Osteoblast (primary cell): ENCODE results near the gene ADAP1. TPM values are rescaled to one million over a fixed set of nuclear protein-coding genes. Genes with fewer than 3 reads are reported as not detected.
"Not testable (repeated sequence)": the region's sequence is repeated elsewhere in the genome, so short reads cannot be mapped to it uniquely, and the experiment has no call there.

Experiments used
- DNase-seq: peaks from one replicate; pipeline ENCODE4 v3.0.0; 2011; ENCODE audit warnings: low spot score, mixed read lengths; ENCODE audit not compliant: insufficient read length; ENCODE audit errors: missing footprints
- H2AFZ ChIP-seq: 2 replicates; pipeline ENCODE4 v1.6.0; 2011; ENCODE audit warnings: mild to moderate bottlenecking, low read length
- H3K27ac ChIP-seq: 2 replicates; pipeline ENCODE4 v1.5.1; 2011; ENCODE audit warnings: mild to moderate bottlenecking, low read depth, low read length, moderate library complexity
- H3K27me3 ChIP-seq: 2 replicates; pipeline ENCODE4 v1.6.0; 2012; ENCODE audit warnings: mild to moderate bottlenecking, control low read depth, inconsistent platforms, low read length, moderate library complexity; ENCODE audit not compliant: insufficient read depth
- H3K36me3 ChIP-seq: 2 replicates; pipeline ENCODE4 v1.5.1; 2011; ENCODE audit warnings: mild to moderate bottlenecking, low read length, control low read depth, moderate library complexity; ENCODE audit not compliant: insufficient read depth
- H3K4me1 ChIP-seq: 2 replicates; pipeline ENCODE4 v1.5.1; 2011; ENCODE audit warnings: mild to moderate bottlenecking, low read length, control low read depth, moderate library complexity; ENCODE audit not compliant: insufficient read depth
- H3K4me2 ChIP-seq: 2 replicates; pipeline ENCODE4 v1.6.0; 2011; ENCODE audit warnings: mild to moderate bottlenecking, low read length; ENCODE audit not compliant: insufficient read depth
- H3K4me3 ChIP-seq: fragments of 200-600 bp; sonication (generic); 3 replicates; pipeline ENCODE4 v1.5.1; 2012; ENCODE audit warnings: mild to moderate bottlenecking, low read length, inconsistent platforms; ENCODE audit not compliant: insufficient read depth
- H3K79me2 ChIP-seq: 2 replicates; pipeline ENCODE4 v1.6.0; 2012; ENCODE audit warnings: mild to moderate bottlenecking, low read length, control low read depth, inconsistent platforms; ENCODE audit not compliant: insufficient read depth
- H3K9me3 ChIP-seq: 2 replicates; pipeline ENCODE4 v1.5.1; 2011; ENCODE audit warnings: low read depth, low read length, control low read depth
- H4K20me1 ChIP-seq: 2 replicates; pipeline ENCODE4 v1.6.0; 2012; ENCODE audit warnings: mild to moderate bottlenecking, low read length, control low read depth; ENCODE audit not compliant: insufficient read depth
- CTCF ChIP-seq: IDR thresholded peaks from 2 replicates; pipeline ENCODE4 v1.5.1; 2011; ENCODE audit warnings: mild to moderate bottlenecking, low read depth, low read length, moderate library complexity; ENCODE audit errors: extremely low read depth
- total RNA-seq: library from RNA; depleted of rRNA; stranded (reverse); fragments of >200 nt; gene quantifications from 2 replicates; pipeline ENCODE4 v1.2.3, GENCODE V29; 2012

ADAP1 gene
- total RNA-seq, 1 donor = 2.2 TPM

GRCh38 chr7:875476-876076 is 78.9 kb downstream of the ADAP1 start:
- H2AFZ ChIP-seq = peak overlapping the region; percentile 22
- DNase-seq = no peak
- H3K27ac ChIP-seq = peak overlapping the region; percentile 53
- H4K20me1 ChIP-seq = peaks cover 18% of the 10 kb centered on the region
- peak overlapping the region; percentile 68 for H3K4me3 ChIP-seq
- H3K4me2 ChIP-seq = peak overlapping the region; percentile 74
- H3K9me3 ChIP-seq = no peaks in the 10 kb centered on the region
- H3K79me2 ChIP-seq = peaks cover 38% of the 10 kb centered on the region
- H3K27me3 ChIP-seq = no peaks in the 10 kb centered on the region
- peaks cover 27% of the 10 kb centered on the region for H3K36me3 ChIP-seq
- peaks cover 10% of the 10 kb centered on the region for H3K4me1 ChIP-seq
- no peak for TF ChIP-seq CTCF

- Histone ChIP-seq H3K9me3 (no peaks in the 10 kb centered on the region), H3K27ac (no peak overlapping the region), H3K4me2 (no peak overlapping the region), H3K79me2 (peaks cover 33% of the 10 kb centered on the region), H3K27me3 (no peaks in the 10 kb centered on the region), H4K20me1 (peaks cover 14% of the 10 kb centered on the region), H2AFZ (no peak overlapping the region), H3K4me3 (no peak overlapping the region), H3K36me3 (peaks cover 30% of the 10 kb centered on the region), H3K4me1 (peaks cover 10% of the 10 kb centered on the region)
- DNase-seq = no peak
- TF ChIP-seq CTCF = no peak
Measured at GRCh38 chr7:875051-875450, 79.4 kb downstream of the ADAP1 start.

GRCh38 chr7:874031-874749 is 80.3 kb downstream of the ADAP1 start:
- no peak overlapping the region for H3K4me2 ChIP-seq
- H4K20me1 ChIP-seq = peaks cover 8% of the 10 kb centered on the region
- no peak for TF ChIP-seq CTCF
- H3K27ac ChIP-seq = no peak overlapping the region
- H3K4me3 ChIP-seq = no peak overlapping the region
- no peak overlapping the region for H2AFZ ChIP-seq
- H3K9me3 ChIP-seq = no peaks in the 10 kb centered on the region
- H3K36me3 ChIP-seq = peaks cover 36% of the 10 kb centered on the region
- peaks cover 10% of the 10 kb centered on the region for H3K4me1 ChIP-seq
- no peaks in the 10 kb centered on the region for H3K27me3 ChIP-seq
- peaks cover 25% of the 10 kb centered on the region for H3K79me2 ChIP-seq
- no peak for DNase-seq

GRCh38 chr7:873367-874002 is 81.0 kb downstream of the ADAP1 start:
- Histone ChIP-seq H3K4me2 (no peak overlapping the region), H3K79me2 (peaks cover 22% of the 10 kb centered on the region), H2AFZ (no peak overlapping the region), H3K4me3 (no peak overlapping the region), H3K9me3 (no peaks in the 10 kb centered on the region), H3K36me3 (peaks cover 39% of the 10 kb centered on the region), H3K27ac (no peak overlapping the region), H3K4me1 (peaks cover 10% of the 10 kb centered on the region), H3K27me3 (no peaks in the 10 kb centered on the region), H4K20me1 (peaks cover 5% of the 10 kb centered on the region)
- DNase-seq = peak; percentile 99
- peak; percentile 97 for TF ChIP-seq CTCF

GRCh38 chr7:872685-873084 is 81.8 kb downstream of the ADAP1 start:
- Histone ChIP-seq H3K79me2 (peaks cover 18% of the 10 kb centered on the region), H3K36me3 (peaks cover 45% of the 10 kb centered on the region)
- H3K4me3 ChIP-seq, H2AFZ ChIP-seq, H3K9me3 ChIP-seq, H3K27me3 ChIP-seq, H3K27ac ChIP-seq, H3K4me1 ChIP-seq, H3K4me2 ChIP-seq, DNase-seq, H4K20me1 ChIP-seq: not testable (repeated sequence)
